Stimulated activated CD4-positive, alpha-beta T cell treated with anti-CD3 and anti-CD28 coated beads, Interleukin-1b, Interleukin-23, amount 100 ng/mL, for 1 hour (primary cell): ENCODE results near the gene B4GALT6.

ENCODE experiments used
- DNase-seq, 2 donors: peaks; one replicate each; pipeline ENCODE4 v3.0.0-alpha.2; 2020; ENCODE audit warnings: low read depth in 2 of 2

The B4GALT6 gene

GRCh38 chr18:31633392-31634330 is 50.7 kb downstream of the B4GALT6 start:
- no peak for DNase-seq

- no peak for DNase-seq
Measured at GRCh38 chr18:31632356-31632755, 52.0 kb downstream of the B4GALT6 start.

GRCh38 chr18:31631526-31631925 is 52.9 kb downstream of the B4GALT6 start:
- DNase-seq: no peak

GRCh38 chr18:31630549-31630948 is 53.8 kb downstream of the B4GALT6 start:
- DNase-seq: no peak

- no peak for DNase-seq
Measured at GRCh38 chr18:31626409-31626808, 58.0 kb downstream of the B4GALT6 start.

- no peak for DNase-seq
Measured at GRCh38 chr18:31624892-31625640, 59.3 kb downstream of the B4GALT6 start.

GRCh38 chr18:31619291-31619690 is 65.1 kb downstream of the B4GALT6 start:
- DNase-seq: no peak

- DNase-seq: no peak
Measured at GRCh38 chr18:31618801-31619200, 65.6 kb downstream of the B4GALT6 start.

GRCh38 chr18:31617031-31617717 is 67.2 kb downstream of the B4GALT6 start:
- no peak for DNase-seq

GRCh38 chr18:31616586-31616985 is 67.8 kb downstream of the B4GALT6 start:
- no peak for DNase-seq

- no peak for DNase-seq
Measured at GRCh38 chr18:31614044-31614443, 70.3 kb downstream of the B4GALT6 start.

GRCh38 chr18:31612124-31612523 is 72.3 kb downstream of the B4GALT6 start:
- DNase-seq: no peak

GRCh38 chr18:31611511-31611910 is 72.9 kb downstream of the B4GALT6 start:
- DNase-seq: no peak

GRCh38 chr18:31610286-31611205 is 73.8 kb downstream of the B4GALT6 start:
- no peak for DNase-seq

GRCh38 chr18:31609886-31610285 is 74.5 kb downstream of the B4GALT6 start:
- DNase-seq: no peak

- DNase-seq: no peak
Measured at GRCh38 chr18:31607384-31607783, 77.0 kb downstream of the B4GALT6 start.

- DNase-seq: no peak
Measured at GRCh38 chr18:31606265-31606664, 78.1 kb downstream of the B4GALT6 start.

GRCh38 chr18:31603315-31603714 is 81.1 kb downstream of the B4GALT6 start:
- DNase-seq: no peak

GRCh38 chr18:31598021-31598805 is 86.2 kb downstream of the B4GALT6 start:
- DNase-seq: no peak
